Stomach (tissue), 9 donors: ENCODE measurements around the gene YWHAB. TPM values are rescaled to one million over a fixed set of nuclear protein-coding genes. Genes with fewer than 3 reads are reported as not detected.

Experiments
- DNase-seq, 2 donors: peaks; one replicate each; pipeline versions ENCODE4 v3.0.0 to v3.0.0-alpha.2; 2013 to 2019
- H3K27ac ChIP-seq, 5 donors: fragments of 200-600 bp in 4 of 5; sonication (generic) in 4 of 5; one replicate each; pipeline ENCODE4 v1.5.1; 2013 to 2019; ENCODE audit warnings: mild to moderate bottlenecking in 1 of 5, moderate library complexity in 1 of 5
- H3K27me3 ChIP-seq, 3 donors: fragments of 200-600 bp; sonication (generic); one replicate each; pipeline ENCODE4 v1.5.1; 2017 to 2019; ENCODE audit warnings: mixed run types in 1 of 3
- H3K36me3 ChIP-seq, 4 donors: fragments of 200-600 bp; sonication (generic); 1 replicate in 3 of 4; 2 replicates in 1 of 4; pipeline ENCODE4 v1.5.1; 2016 to 2019
- H3K4me1 ChIP-seq, 4 donors: fragments of 200-600 bp; sonication (generic); one replicate each; pipeline ENCODE4 v1.5.1; 2016 to 2019
- H3K4me3 ChIP-seq, 4 donors: fragments of 200-600 bp; sonication (generic) in 3 of 4; one replicate each; pipeline ENCODE4 v1.5.1; 2016 to 2019; ENCODE audit warnings: mild to moderate bottlenecking in 1 of 4
- H3K9me3 ChIP-seq, 4 donors: fragments of 200-600 bp; sonication (generic); one replicate each; pipeline ENCODE4 v1.5.1; 2016 to 2019
- CTCF ChIP-seq, 7 experiments: fragments of 450-650 bp in 4 of 7; fragments of 200-600 bp in 3 of 7; sonication (generic) in 3 of 7; IDR thresholded peaks; one replicate each; pipeline ENCODE4 v1.5.1; 2016 to 2019; ENCODE audit warnings: antibody characterized with exemption in 7 of 7, control low read depth in 2 of 7, mild to moderate bottlenecking in 1 of 7
- EP300 ChIP-seq: sonication (generic); formaldehyde crosslinking; IDR thresholded peaks from one replicate; pipeline ENCODE4 v1.6.1; 2017; ENCODE audit warnings: antibody characterized with exemption
- POLR2A ChIP-seq, 4 donors: fragments of 450-650 bp; IDR thresholded peaks; one replicate each; pipeline ENCODE4 v1.6.1; 2016; ENCODE audit warnings: antibody characterized with exemption in 4 of 4, control low read depth in 2 of 4, mild to moderate bottlenecking in 1 of 4, moderate library complexity in 1 of 4
- POLR2AphosphoS5 ChIP-seq, 3 donors: sonication (generic); formaldehyde crosslinking; IDR thresholded peaks; one replicate each; pipeline ENCODE4 v1.6.1; 2016; ENCODE audit warnings: antibody characterized with exemption in 3 of 3
- WGBS, 5 donors: extraction: QIAGEN DNeasy Blood & Tissue Kit in 3 of 5; methylation state at CpG; one replicate each; pipeline versions ENCODE4 v1.1.5 to v1.1.7; 2013 to 2018; 5-methylcytosine and 5-hydroxymethylcytosine counted together
- intact Hi-C: fragments of 100-400 bp; cut with DNase I; formaldehyde crosslinking; loops from one replicate; pipeline ENCODE4 v1.15.1; 2023; ENCODE audit warnings: low total_unique reads
- polyA plus RNA-seq, 3 donors: library from polyadenylated mRNA; stranded (reverse); fragments of 200-250 nt; gene quantifications; one replicate each; pipeline ENCODE4 v1.2.3, GENCODE V29; 2013
- total RNA-seq, 5 donors: library from RNA; depleted of rRNA; stranded (reverse); fragments of >200 nt; gene quantifications; one replicate each; pipeline versions ENCODE4 v1.1.0 to v1.2.3, GENCODE V29; 2014 to 2016
- donor health status: healthy with polysubstance abuse.
- donor health status: Bipolar disorder and iron deficiency.
- donor health status: healthy.

YWHAB gene
- total and polyA plus RNA-seq, 8 donors, result 52.2 to 135 (median 93.1) TPM

DNA sequence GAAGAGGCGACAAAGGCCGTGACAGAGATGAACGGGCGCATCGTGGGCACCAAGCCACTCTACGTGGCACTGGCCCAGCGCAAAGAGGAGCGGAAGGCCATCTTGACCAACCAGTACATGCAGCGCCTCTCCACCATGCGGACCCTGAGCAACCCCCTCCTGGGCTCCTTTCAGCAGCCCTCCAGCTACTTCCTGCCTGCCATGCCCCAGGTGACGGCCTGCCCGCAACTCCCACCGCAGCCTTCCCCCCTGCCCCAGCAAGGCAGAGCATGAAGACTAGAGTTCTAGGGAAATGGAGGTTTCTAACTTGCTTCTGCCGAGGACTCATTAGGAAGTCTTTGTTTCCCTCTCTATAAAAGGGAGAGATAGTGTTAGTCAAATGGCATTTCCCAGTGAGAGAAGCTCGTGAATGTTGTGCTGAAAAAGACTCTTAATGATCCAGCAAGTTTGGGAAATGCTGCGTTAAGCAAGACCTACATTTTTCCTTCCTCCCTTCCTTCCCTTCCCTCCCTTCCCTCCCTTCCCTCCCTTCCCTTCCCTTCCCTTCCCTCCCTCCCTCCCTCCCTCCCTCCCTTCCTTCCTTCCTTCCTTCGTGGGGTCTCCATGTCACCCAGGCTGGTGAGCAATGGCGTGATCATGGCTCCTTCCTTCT is 45.1 kb downstream of the YWHAB start:
- no peaks in the 10 kb centered on the region for H3K9me3 ChIP-seq
- WGBS, 5 donors, result 91 to 97% (median 96%) methylated on average over 12 to 18 of the region's 18 CpGs
- H3K36me3 ChIP-seq, result peaks cover 5 to 43% (median 29%) of the 10 kb centered on the region in 4 donors
- intact Hi-C loops, result no loop called here
- no peak overlapping the region for H3K4me3 ChIP-seq
- H3K27ac ChIP-seq, result no peak overlapping the region
- no peaks in the 10 kb centered on the region for H3K4me1 ChIP-seq
- no peaks in the 10 kb centered on the region for H3K27me3 ChIP-seq
- DNase-seq, result no peak
- TF ChIP-seq CTCF (IDR thresholded peaks at IDR 0.05) (no peak), POLR2A (IDR thresholded peaks at IDR 0.05) (no peak), POLR2AphosphoS5 (IDR thresholded peaks at IDR 0.05) (no peak), EP300 (no peak)

DNA sequence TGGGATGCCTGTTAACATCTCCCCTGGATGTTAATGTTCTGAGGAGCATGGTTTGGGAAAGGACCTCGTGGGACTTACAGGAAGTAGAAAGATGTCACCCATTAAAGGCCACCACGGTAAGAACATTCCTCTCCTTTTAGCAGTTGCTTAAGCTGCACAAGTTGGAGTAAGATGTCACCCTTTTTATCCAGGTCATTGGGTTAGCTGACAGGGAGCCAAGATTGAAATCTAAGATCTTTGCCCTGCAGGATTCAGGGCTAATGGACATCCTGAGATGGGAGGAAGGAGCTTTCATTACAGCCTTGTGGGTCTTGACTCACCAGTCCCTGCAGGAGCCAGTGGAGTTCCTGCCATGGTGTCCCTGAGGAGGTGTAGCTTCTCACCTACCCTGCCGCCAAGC is 46.4 kb downstream of the YWHAB start:
- Histone ChIP-seq H3K36me3 (peaks cover 10 to 52% (median 41%) of the 10 kb centered on the region in 4 donors), H3K4me3 (no peak overlapping the region), H3K4me1 (no peaks in the 10 kb centered on the region), H3K27ac (no peak overlapping the region), H3K9me3 (no peaks in the 10 kb centered on the region), H3K27me3 (no peaks in the 10 kb centered on the region)
- 76 to 93% (median 82%) methylated on average over 2 to 3 of the region's 3 CpGs for whole genome bisulfite sequencing, 5 donors
- TF ChIP-seq POLR2AphosphoS5 (IDR thresholded peaks at IDR 0.05), result no peak
- TF ChIP-seq CTCF (IDR thresholded peaks at IDR 0.05), result no peak
- no peak for TF ChIP-seq EP300
- no peak for TF ChIP-seq POLR2A (IDR thresholded peaks at IDR 0.05)
- intact Hi-C loops, result no loop called here
- DNase-seq, result no peak

DNA sequence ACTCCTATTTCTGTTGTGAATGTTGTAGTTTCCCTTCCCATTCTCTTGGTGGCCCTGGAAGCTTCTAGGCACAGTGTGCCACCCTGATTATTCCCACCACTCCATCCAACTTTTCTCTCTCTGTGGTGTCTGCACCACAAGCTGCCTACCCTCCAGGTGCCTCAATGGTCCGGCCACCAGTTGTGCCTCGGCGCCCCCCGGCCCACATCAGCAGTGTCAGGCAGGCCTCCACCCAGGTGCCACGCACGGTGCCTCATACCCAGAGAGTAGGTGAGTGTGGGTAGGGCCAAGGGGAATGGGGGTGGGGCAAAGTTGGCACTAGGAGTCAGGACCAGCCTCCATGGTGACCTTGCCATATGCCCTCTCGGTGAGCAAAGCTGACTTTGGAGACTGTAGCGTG is 47.4 kb downstream of the YWHAB start:
- WGBS, 5 donors, result 93 to 99% (median 98%) methylated on average over 8 of the region's 8 CpGs
- no peak for TF ChIP-seq POLR2A (IDR thresholded peaks at IDR 0.05)
- TF ChIP-seq POLR2AphosphoS5 (IDR thresholded peaks at IDR 0.05), result no peak
- TF ChIP-seq EP300, result no peak
- TF ChIP-seq CTCF (IDR thresholded peaks at IDR 0.05), result no peak
- no peak for DNase-seq

DNA sequence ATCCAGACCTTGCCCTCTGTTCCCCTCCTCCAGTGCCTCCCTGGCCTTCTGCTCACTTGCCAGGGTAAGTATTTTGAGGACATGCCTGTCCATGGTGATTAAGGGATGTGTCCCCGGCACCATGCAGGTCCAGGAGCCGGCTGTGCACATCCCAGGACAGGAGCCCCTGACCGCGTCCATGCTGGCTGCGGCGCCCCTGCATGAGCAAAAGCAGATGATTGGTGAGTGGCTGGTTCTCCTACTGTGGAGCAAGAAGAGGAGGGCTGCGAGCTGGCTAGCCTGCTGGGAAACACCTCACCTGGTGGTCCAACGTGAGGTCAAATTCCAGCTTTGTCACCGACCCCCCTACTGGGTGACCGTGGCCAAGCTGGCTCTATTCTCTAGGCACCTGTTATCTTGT is 51.0 kb downstream of the YWHAB start:
- WGBS, 5 donors, result 92 to 94% (median 93%) methylated on average over 4 to 10 of the region's 10 CpGs
- no peak for TF ChIP-seq POLR2A (IDR thresholded peaks at IDR 0.05)
- TF ChIP-seq CTCF (IDR thresholded peaks at IDR 0.05), result no peak
- no peak for TF ChIP-seq POLR2AphosphoS5 (IDR thresholded peaks at IDR 0.05)
- TF ChIP-seq EP300, result no peak
- Histone ChIP-seq H3K4me3 (no peak overlapping the region), H3K36me3 (peaks cover 16 to 86% (median 72%) of the 10 kb centered on the region in 4 donors), H3K9me3 (no peaks in the 10 kb centered on the region), H3K27me3 (no peaks in the 10 kb centered on the region), H3K4me1 (no peaks in the 10 kb centered on the region), H3K27ac (no peak overlapping the region)
- DNase-seq, result no peak
- intact Hi-C loops, result no loop called here

More for the DNA sequence above, 47.4 kb downstream of the YWHAB start:
- H3K4me3 ChIP-seq, result no peak overlapping the region
- H3K27me3 ChIP-seq, result no peaks in the 10 kb centered on the region
- no peaks in the 10 kb centered on the region for H3K9me3 ChIP-seq
- H3K36me3 ChIP-seq, result peaks cover 10 to 60% (median 49%) of the 10 kb centered on the region in 4 donors
- H3K27ac ChIP-seq, result no peak overlapping the region
- H3K4me1 ChIP-seq, result no peaks in the 10 kb centered on the region
- intact Hi-C loops, result no loop called here
